CD4-positive, alpha-beta memory T cell (primary cell): ENCODE results near the gene KLHL34. TPM values are rescaled to one million over a fixed set of nuclear protein-coding genes. Genes with fewer than 3 reads are reported as not detected.

Source experiments
- CTCF ChIA-PET: fragments of 350-600 bp; sonication (Branson Sonifier 250); formaldehyde crosslinking; loops from one replicate; lab custom pipeline; 2021; ENCODE audit warnings: inconsistent platforms; ENCODE audit not compliant: partially characterized antibody; lab: Charles Lee
- POLR2A ChIA-PET: fragments of 350-600 bp; sonication (Branson Sonifier 250); formaldehyde crosslinking; loops from one replicate; lab custom pipeline; 2021; ENCODE audit not compliant: partially characterized antibody; lab: Charles Lee
- DNase-seq, 5 donors: peaks; one replicate each; pipeline versions ENCODE4 v3.0.0 to v3.0.0-alpha.2; 2020 to 2022; ENCODE audit warnings: mixed read lengths in 1 of 5
- H3K27ac ChIP-seq: one replicate; pipeline ENCODE4 v1.7.0; 2013; ENCODE audit warnings: low read depth, low read length
- H3K27me3 ChIP-seq: 2 replicates; pipeline ENCODE4 v1.7.0; 2013; ENCODE audit warnings: mild to moderate bottlenecking, low read length, moderate library complexity; ENCODE audit not compliant: insufficient read depth
- H3K36me3 ChIP-seq: 2 replicates; pipeline ENCODE4 v1.7.0; 2013; ENCODE audit warnings: mild to moderate bottlenecking, low read length, moderate library complexity; ENCODE audit not compliant: insufficient read depth
- H3K4me1 ChIP-seq: 2 replicates; pipeline ENCODE4 v1.7.0; 2013; ENCODE audit warnings: mild to moderate bottlenecking, low read length, moderate library complexity; ENCODE audit not compliant: insufficient read depth
- H3K4me3 ChIP-seq, 2 donors: one replicate each; pipeline ENCODE4 v1.7.0; 2013; ENCODE audit warnings: low read length in 2 of 2, mild to moderate bottlenecking in 1 of 2
- H3K9me3 ChIP-seq, 2 donors: one replicate each; pipeline ENCODE4 v1.7.0; 2013; ENCODE audit warnings: low read length in 2 of 2, control low read depth in 1 of 2; ENCODE audit not compliant: control insufficient read depth in 1 of 2
- H3K27ac Mint-ChIP-seq, 7 donors: one replicate each; pipeline ENCODE4 v1.8.0; 2020 to 2021; ENCODE audit warnings: mixed read lengths in 7 of 7, mild to moderate bottlenecking in 6 of 7, inconsistent platforms in 3 of 7, moderate library complexity in 3 of 7
- H3K27me3 Mint-ChIP-seq, 2 donors: one replicate each; pipeline ENCODE4 v1.8.0; 2020 to 2021; ENCODE audit warnings: mixed read lengths in 2 of 2
- H3K36me3 Mint-ChIP-seq, 2 donors: one replicate each; pipeline ENCODE4 v1.8.0; 2020 to 2021; ENCODE audit warnings: mixed read lengths in 2 of 2, inconsistent platforms in 1 of 2, mild to moderate bottlenecking in 1 of 2
- H3K4me1 Mint-ChIP-seq, 4 donors: one replicate each; pipeline ENCODE4 v1.8.0; 2020 to 2021; ENCODE audit warnings: mixed read lengths in 4 of 4, mild to moderate bottlenecking in 1 of 4
- H3K4me3 Mint-ChIP-seq, 8 donors: one replicate each; pipeline ENCODE4 v1.8.0; 2020 to 2021; ENCODE audit warnings: mixed read lengths in 8 of 8, mild to moderate bottlenecking in 7 of 8, moderate library complexity in 6 of 8, inconsistent platforms in 3 of 8
- H3K9me3 Mint-ChIP-seq, 8 donors: one replicate each; pipeline ENCODE4 v1.8.0; 2020 to 2021; ENCODE audit warnings: mixed read lengths in 8 of 8, mild to moderate bottlenecking in 5 of 8, inconsistent platforms in 3 of 8, moderate library complexity in 1 of 8
- intact Hi-C: fragments of 100-400 bp; cut with micrococcal nuclease; formaldehyde crosslinking; loops from one replicate; pipeline ENCODE4 v1.15.1; 2023
- polyA plus RNA-seq, 2 donors: library from polyadenylated mRNA; unstranded; fragments of 300-500 nt; fragmentation: Illumina TruSeq; gene quantifications; one replicate each; pipeline ENCODE4 v1.2.3, GENCODE V29; 2021
- total RNA-seq, 2 experiments: library from RNA; stranded (reverse); gene quantifications; one replicate each; pipeline ENCODE4 v1.2.3, GENCODE V29; 2021

KLHL34 gene
- total and polyA plus RNA-seq, 4 experiments from 2014 or later = 0.64 to 2.6 (median 2.1) TPM

GRCh38 chrX:21662761-21663160 is 4.6 kb upstream of the KLHL34 start:
- Histone ChIP-seq H3K4me3 (no peak overlapping the region), H3K27ac (no peak overlapping the region), H3K4me1 (no peaks in the 10 kb centered on the region), H3K9me3 (no peaks in the 10 kb centered on the region), H3K27me3 (no peaks in the 10 kb centered on the region), H3K36me3 (no peaks in the 10 kb centered on the region)
- Mint-ChIP-seq H3K27me3 (peaks cover 0 to 8% of the 10 kb centered on the region in 2 donors), H3K36me3 (no peaks in the 10 kb centered on the region), H3K27ac (no peak overlapping the region), H3K9me3 (no peaks in the 10 kb centered on the region), H3K4me3 (no peak overlapping the region), H3K4me1 (peaks cover 0 to 2% (median 0%) of the 10 kb centered on the region in 4 donors)
- intact Hi-C loops = no loop called here
- CTCF ChIA-PET = no interaction called here
- POLR2A ChIA-PET = no interaction called here
- DNase-seq = no peak

DNA sequence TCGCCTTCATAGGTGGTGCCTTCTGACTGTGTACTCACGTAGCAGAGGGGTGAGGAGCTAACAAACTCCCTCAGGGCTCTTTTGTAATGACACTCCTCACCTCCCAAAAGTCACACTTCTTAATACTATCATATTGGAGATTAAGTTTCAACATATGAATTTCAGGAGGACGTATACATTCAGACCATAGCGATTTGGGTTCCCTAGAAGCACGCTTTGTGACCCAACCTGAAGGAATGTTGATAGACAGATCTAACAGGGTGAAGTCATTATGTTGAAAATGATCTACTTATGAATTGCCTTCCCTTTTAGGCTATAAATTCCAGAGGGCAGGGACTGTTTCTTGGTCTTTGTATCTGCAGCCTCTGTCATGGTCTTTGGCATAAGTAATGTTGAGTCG is 3.2 kb upstream of the KLHL34 start:
- no peaks in the 10 kb centered on the region for H3K27me3 ChIP-seq
- POLR2A ChIA-PET = no interaction called here
- Mint-ChIP-seq H3K36me3 (no peaks in the 10 kb centered on the region), H3K27me3 (peaks cover 0 to 8% of the 10 kb centered on the region in 2 donors), H3K4me3 (no peak overlapping the region), H3K9me3 (no peaks in the 10 kb centered on the region), H3K4me1 (peaks cover 0 to 2% (median 0%) of the 10 kb centered on the region in 4 donors), H3K27ac (no peak overlapping the region)
- H3K36me3 ChIP-seq = no peaks in the 10 kb centered on the region
- no peak overlapping the region for H3K4me3 ChIP-seq
- no peaks in the 10 kb centered on the region for H3K9me3 ChIP-seq
- CTCF ChIA-PET = no interaction called here
- intact Hi-C loops = no loop called here
- DNase-seq = no peak
- H3K4me1 ChIP-seq = no peaks in the 10 kb centered on the region
- no peak overlapping the region for H3K27ac ChIP-seq

DNA sequence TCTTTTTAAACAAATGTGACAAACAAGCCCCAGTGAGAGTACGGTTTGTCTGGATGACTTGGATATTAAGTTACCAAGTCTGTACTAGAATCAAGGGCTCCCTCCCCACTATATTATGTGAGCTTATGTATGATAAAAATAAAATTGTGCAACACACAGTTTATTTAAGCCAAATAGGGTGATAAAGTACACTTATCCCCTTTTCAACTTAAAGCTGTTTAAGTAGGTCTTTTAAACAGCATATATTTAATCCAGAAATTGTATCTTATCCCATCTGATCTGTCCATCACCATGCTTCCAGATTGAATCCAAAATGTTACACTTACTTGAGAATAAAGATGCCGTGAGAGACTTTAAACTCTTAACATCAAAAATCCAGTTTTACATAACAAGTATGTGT is 2.0 kb upstream of the KLHL34 start:
- Histone ChIP-seq H3K27me3 (no peaks in the 10 kb centered on the region), H3K27ac (no peak overlapping the region), H3K4me1 (no peaks in the 10 kb centered on the region), H3K36me3 (no peaks in the 10 kb centered on the region), H3K9me3 (no peaks in the 10 kb centered on the region), H3K4me3 (no peak overlapping the region)
- intact Hi-C loops = no loop called here
- Mint-ChIP-seq H3K27me3 (peaks cover 0 to 5% of the 10 kb centered on the region in 2 donors), H3K27ac (no peak overlapping the region), H3K4me3 (no peak overlapping the region), H3K4me1 (peaks cover 0 to 2% (median 0%) of the 10 kb centered on the region in 4 donors), H3K36me3 (no peaks in the 10 kb centered on the region), H3K9me3 (no peaks in the 10 kb centered on the region)
- CTCF ChIA-PET = no interaction called here
- no peak for DNase-seq
- POLR2A ChIA-PET = no interaction called here

- Histone ChIP-seq H3K27me3 (no peaks in the 10 kb centered on the region), H3K9me3 (no peaks in the 10 kb centered on the region), H3K36me3 (no peaks in the 10 kb centered on the region), H3K4me3 (no peak overlapping the region), H3K4me1 (no peaks in the 10 kb centered on the region), H3K27ac (no peak overlapping the region)
- H3K9me3 Mint-ChIP-seq = no peaks in the 10 kb centered on the region
- no peak for DNase-seq
- ChIA-PET CTCF (no interaction called here), POLR2A (no interaction called here)
- H3K4me1 Mint-ChIP-seq = peaks cover 0 to 2% (median 0%) of the 10 kb centered on the region in 4 donors
- H3K27me3 Mint-ChIP-seq = peaks cover 0 to 4% of the 10 kb centered on the region in 2 donors
- H3K36me3 Mint-ChIP-seq = no peaks in the 10 kb centered on the region
- H3K27ac Mint-ChIP-seq = peak overlapping the region in 2 of 7 donors; percentile 31 to 61
- intact Hi-C loops = loop anchor here (10.0 kb wide), 1 partner anchor 285 kb away; the partner anchor contains the start of gene CNKSR2
- peak overlapping the region; percentile 25 to 78 (median 59) for H3K4me3 Mint-ChIP-seq
Observed at GRCh38 chrX:21659320-21659719, 1.2 kb upstream of the KLHL34 start.

DNA sequence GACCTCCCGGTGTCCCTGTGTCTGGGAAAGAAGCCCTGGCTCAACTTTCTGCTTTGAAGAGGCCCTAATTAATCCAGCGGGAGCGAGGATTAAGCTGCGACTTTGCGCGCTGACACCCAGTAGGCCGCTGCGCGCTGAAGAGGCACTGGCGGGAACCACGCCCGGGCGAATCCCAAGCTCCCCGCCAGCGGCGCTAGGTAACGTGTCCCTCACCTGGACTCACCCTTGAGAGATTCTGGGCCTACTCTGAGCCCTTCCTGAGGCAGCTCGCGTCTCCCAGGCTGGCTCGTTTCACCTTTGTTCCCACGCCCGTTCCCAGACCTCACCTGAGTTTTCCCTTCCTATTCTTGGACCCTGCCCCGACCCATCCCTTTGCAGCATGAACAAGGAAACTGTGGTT is 616 bp upstream of the KLHL34 start:
- no peak for DNase-seq
- Mint-ChIP-seq H3K4me1 (peaks cover 0 to 2% (median 0%) of the 10 kb centered on the region in 4 donors), H3K9me3 (no peaks in the 10 kb centered on the region), H3K4me3 (peak overlapping the region; percentile 25 to 78 (median 59)), H3K36me3 (no peaks in the 10 kb centered on the region), H3K27me3 (peaks cover 0 to 4% of the 10 kb centered on the region in 2 donors), H3K27ac (peak overlapping the region in 2 of 7 donors; percentile 48 to 61)
- Histone ChIP-seq H3K27me3 (no peaks in the 10 kb centered on the region), H3K4me3 (peak overlapping the region in 1 of 2 donors; percentile 43), H3K4me1 (no peaks in the 10 kb centered on the region), H3K36me3 (no peaks in the 10 kb centered on the region), H3K9me3 (no peaks in the 10 kb centered on the region), H3K27ac (no peak overlapping the region)
- intact Hi-C loops = loop anchor here (10.0 kb wide), 1 partner anchor 284 kb away; the partner anchor contains the start of gene CNKSR2
- CTCF ChIA-PET = no interaction called here
- POLR2A ChIA-PET = interaction anchor here (1.0 kb wide), 1 partner anchor 220 kb away, joined by 3 read pairs; no protein-coding TSS in a partner anchor

GRCh38 chrX:21657318-21658151 is 595 bp downstream of the KLHL34 start:
- peak overlapping the region in 1 of 2 donors; percentile 43 for H3K4me3 ChIP-seq
- H3K9me3 ChIP-seq = no peaks in the 10 kb centered on the region
- no peaks in the 10 kb centered on the region for H3K4me1 ChIP-seq
- ChIA-PET CTCF (no interaction called here), POLR2A (interaction anchor here (1.0 to 1.1 kb wide), 2 partner anchors 219 to 283 kb away, joined by 3 read pairs; partner anchors contain the start of gene CNKSR2)
- peak in 3 of 5 donors; percentile 5 to 20 (median 20) for DNase-seq
- no peaks in the 10 kb centered on the region for H3K36me3 ChIP-seq
- Mint-ChIP-seq H3K36me3 (no peaks in the 10 kb centered on the region), H3K4me3 (peak overlapping the region; percentile 35 to 83 (median 68)), H3K4me1 (peaks cover 0 to 2% (median 0%) of the 10 kb centered on the region in 4 donors), H3K9me3 (no peaks in the 10 kb centered on the region), H3K27ac (peak overlapping the region in 2 of 7 donors; percentile 46 to 59), H3K27me3 (peaks cover 0 to 4% of the 10 kb centered on the region in 2 donors)
- intact Hi-C loops = loop anchor here (10.0 kb wide), 1 partner anchor 283 kb away; the partner anchor contains the start of gene CNKSR2
- no peaks in the 10 kb centered on the region for H3K27me3 ChIP-seq
- no peak overlapping the region for H3K27ac ChIP-seq

DNA sequence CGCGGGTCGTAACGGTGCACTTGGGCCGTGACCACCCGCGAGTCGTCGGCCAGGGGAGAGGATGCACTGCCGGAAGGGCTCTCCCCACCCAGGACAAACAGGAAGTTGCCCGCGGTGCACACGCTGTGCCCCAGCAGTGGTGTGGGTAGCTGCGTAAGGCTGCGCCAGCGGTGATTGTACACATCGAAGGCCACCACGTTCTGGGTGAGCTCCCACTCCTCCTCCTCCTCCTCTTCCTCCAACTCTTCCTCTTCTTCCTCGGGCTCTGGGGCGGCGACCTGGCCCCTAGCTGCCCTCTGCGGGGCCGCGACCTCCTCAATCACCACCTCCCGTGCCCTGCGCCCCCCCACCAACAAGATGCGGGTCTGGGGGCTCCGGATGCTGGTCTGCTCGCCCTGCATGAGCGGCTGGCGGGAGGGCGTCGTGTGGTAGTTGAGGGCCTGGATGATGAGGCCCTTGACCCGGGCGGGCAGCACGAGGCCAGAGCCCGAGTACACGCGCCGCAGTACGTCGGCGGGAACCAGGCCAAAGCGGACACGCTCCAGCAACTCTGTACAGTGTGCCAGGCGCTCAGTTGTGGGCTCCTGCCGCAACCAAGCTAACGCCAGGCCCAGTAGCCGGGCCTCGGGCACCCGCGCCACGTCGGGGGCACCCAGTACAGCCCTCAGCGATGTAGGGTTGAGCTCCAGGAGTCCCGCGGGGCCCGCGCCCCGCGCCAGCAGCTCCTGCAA is 1.4 kb downstream of the KLHL34 start:
- Histone ChIP-seq H3K4me1 (no peaks in the 10 kb centered on the region), H3K36me3 (no peaks in the 10 kb centered on the region), H3K27me3 (no peaks in the 10 kb centered on the region), H3K27ac (no peak overlapping the region), H3K9me3 (no peaks in the 10 kb centered on the region), H3K4me3 (no peak overlapping the region)
- intact Hi-C loops = loop anchor here (10.0 kb wide), 1 partner anchor 282 kb away; the partner anchor contains the start of gene CNKSR2
- Mint-ChIP-seq H3K27ac (no peak overlapping the region), H3K36me3 (no peaks in the 10 kb centered on the region), H3K4me1 (peaks cover 0 to 2% (median 0%) of the 10 kb centered on the region in 4 donors), H3K9me3 (no peaks in the 10 kb centered on the region), H3K4me3 (peak overlapping the region in 1 of 8 donors; percentile 16), H3K27me3 (no peaks in the 10 kb centered on the region)
- no peak for DNase-seq
- CTCF ChIA-PET = no interaction called here
- POLR2A ChIA-PET = interaction anchor here (1.1 kb wide), 1 partner anchor 283 kb away, joined by 3 read pairs; the partner anchor contains the start of gene CNKSR2
